MM.1S (cell line): Measurements from ENCODE around the gene RSL1D1.

Experiments
- EZH2 ChIP-seq: fragments of 300-600 bp; sonication (generic); optimal IDR thresholded peaks from 2 replicates; pipeline ENCODE3; 2017; ENCODE audit warnings: low read depth, mild to moderate bottlenecking, antibody characterized with exemption, low read length, mixed read lengths
- TF ChIP-seq, protein P1 (sequence below): fragments of 300-600 bp; sonication (generic); IDR thresholded peaks from 2 replicates; pipeline ENCODE4 v1.5.1; 2016; ENCODE audit warnings: antibody characterized with exemption, low read length, mixed read lengths

DNA sequence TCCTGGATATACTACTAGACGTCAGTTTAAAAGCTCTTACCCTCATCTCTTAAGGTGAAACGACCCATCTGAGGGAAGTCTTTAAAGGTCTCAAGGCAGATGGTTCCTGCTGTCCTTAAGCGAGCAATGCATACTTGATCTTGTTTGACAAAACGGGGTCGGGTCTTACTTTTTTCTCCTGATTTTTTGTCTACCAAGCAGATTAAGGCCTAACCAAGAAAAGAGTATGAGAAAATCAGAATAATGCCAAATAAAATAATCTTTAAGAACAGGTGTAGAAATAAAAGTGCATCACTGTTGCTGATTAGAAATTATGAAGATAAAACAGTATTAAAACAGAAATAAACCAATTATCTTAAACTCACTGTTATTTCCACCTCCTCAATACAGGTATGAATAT, 24.4 kb upstream of the RSL1D1 start:
- TF ChIP-seq, protein P1, sequence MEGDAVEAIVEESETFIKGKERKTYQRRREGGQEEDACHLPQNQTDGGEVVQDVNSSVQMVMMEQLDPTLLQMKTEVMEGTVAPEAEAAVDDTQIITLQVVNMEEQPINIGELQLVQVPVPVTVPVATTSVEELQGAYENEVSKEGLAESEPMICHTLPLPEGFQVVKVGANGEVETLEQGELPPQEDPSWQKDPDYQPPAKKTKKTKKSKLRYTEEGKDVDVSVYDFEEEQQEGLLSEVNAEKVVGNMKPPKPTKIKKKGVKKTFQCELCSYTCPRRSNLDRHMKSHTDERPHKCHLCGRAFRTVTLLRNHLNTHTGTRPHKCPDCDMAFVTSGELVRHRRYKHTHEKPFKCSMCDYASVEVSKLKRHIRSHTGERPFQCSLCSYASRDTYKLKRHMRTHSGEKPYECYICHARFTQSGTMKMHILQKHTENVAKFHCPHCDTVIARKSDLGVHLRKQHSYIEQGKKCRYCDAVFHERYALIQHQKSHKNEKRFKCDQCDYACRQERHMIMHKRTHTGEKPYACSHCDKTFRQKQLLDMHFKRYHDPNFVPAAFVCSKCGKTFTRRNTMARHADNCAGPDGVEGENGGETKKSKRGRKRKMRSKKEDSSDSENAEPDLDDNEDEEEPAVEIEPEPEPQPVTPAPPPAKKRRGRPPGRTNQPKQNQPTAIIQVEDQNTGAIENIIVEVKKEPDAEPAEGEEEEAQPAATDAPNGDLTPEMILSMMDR, result no peak
- TF ChIP-seq EZH2, result no peak
